ENCODE data around the gene PRR30. TPM values are rescaled to one million over a fixed set of nuclear protein-coding genes. Genes with fewer than 3 reads are reported as not detected.

The PRR30 gene
- polyA plus RNA-seq, 1 experiment, result not detected

GRCh38 chr2:27126252-27126710 is 12.9 kb downstream of the PRR30 start:
- POLR2A ChIA-PET, result no interaction called here
- Histone ChIP-seq H3K4me3 (ENCODE audit: low read depth, low read length) (no peak overlapping the region), H3K27ac (ENCODE audit: low read depth, low read length) (no peak overlapping the region), H3K9me3 (ENCODE audit: control insufficient read depth, insufficient read depth, low read length) (no peaks in the 10 kb centered on the region; the same call in 1 of the 2 replicates), H3K27me3 (ENCODE audit: control insufficient read depth, insufficient read depth, low read length) (peaks cover 14% of the 10 kb centered on the region)
- CTCF ChIA-PET, result no interaction called here
- DNase-seq (ENCODE audit: low read depth, low spot score), result no peak
- TF ChIP-seq CTCF (IDR thresholded peaks at IDR 0.05; ENCODE audit: low read depth, low read length), result no peak

- ChIA-PET CTCF (interaction anchor here (0.6 to 2.6 kb wide), 3 partner anchors 26 to 155 kb away, joined by 3 to 10 read pairs (median 6); no protein-coding TSS in a partner anchor), POLR2A (interaction anchor here (0.8 kb wide), 1 partner anchor 178 kb away, joined by 5 read pairs; no protein-coding TSS in a partner anchor)
- no peaks in the 10 kb centered on the region; the same call in 1 of the 2 replicates for H3K9me3 ChIP-seq (ENCODE audit: control insufficient read depth, insufficient read depth, low read length)
- no peak overlapping the region for H3K4me3 ChIP-seq (ENCODE audit: low read depth, low read length)
- peaks cover 21% of the 10 kb centered on the region for H3K27me3 ChIP-seq (ENCODE audit: control insufficient read depth, insufficient read depth, low read length)
- DNase-seq (ENCODE audit: low read depth, low spot score), result no peak
- no peak overlapping the region for H3K27ac ChIP-seq (ENCODE audit: low read depth, low read length)
- no peak for TF ChIP-seq CTCF (IDR thresholded peaks at IDR 0.05; ENCODE audit: low read depth, low read length)
Observed at GRCh38 chr2:27125104-27125503, 14.1 kb downstream of the PRR30 start.

- DNase-seq (ENCODE audit: low read depth, low spot score), result no peak
- ChIA-PET POLR2A (interaction anchor here (1.0 to 1.1 kb wide), 2 partner anchors 10 to 45 kb away, joined by 3 read pairs; partner anchors contain the start of gene EMILIN1), CTCF (interaction anchor here (1.0 to 2.6 kb wide), 5 partner anchors 10 to 156 kb away, joined by 5 to 12 read pairs (median 6); partner anchors contain the start of gene PREB)
- no peak for TF ChIP-seq CTCF (IDR thresholded peaks at IDR 0.05; ENCODE audit: low read depth, low read length)
- peaks cover 32% of the 10 kb centered on the region for H3K27me3 ChIP-seq (ENCODE audit: control insufficient read depth, insufficient read depth, low read length)
- no peak within 1 kb of the TSS for H3K27ac ChIP-seq (ENCODE audit: low read depth, low read length)
- no peaks in the 10 kb centered on the region; the same call in 1 of the 2 replicates for H3K9me3 ChIP-seq (ENCODE audit: control insufficient read depth, insufficient read depth, low read length)
- H3K4me3 ChIP-seq (ENCODE audit: low read depth, low read length), result peak within 1 kb of the TSS; percentile 62
Observed at GRCh38 chr2:27123302-27124150, 15.7 kb downstream of the PRR30 start, which contains the start of gene ABHD1. ABHD1 (plus strand) TSS chr2:27123815; CDS start chr2:27123949, 134 bp downstream.

- Histone ChIP-seq H3K4me3 (ENCODE audit: low read depth, low read length) (no peak overlapping the region), H3K27ac (ENCODE audit: low read depth, low read length) (no peak overlapping the region), H3K9me3 (ENCODE audit: control insufficient read depth, insufficient read depth, low read length) (no peaks in the 10 kb centered on the region; the same call in 1 of the 2 replicates), H3K27me3 (ENCODE audit: control insufficient read depth, insufficient read depth, low read length) (peaks cover 39% of the 10 kb centered on the region)
- no peak for TF ChIP-seq CTCF (IDR thresholded peaks at IDR 0.05; ENCODE audit: low read depth, low read length)
- POLR2A ChIA-PET, result interaction anchor here (1.0 kb wide), 1 partner anchor 45 kb away, joined by 3 read pairs; the partner anchor contains the start of gene EMILIN1
- CTCF ChIA-PET, result interaction anchor here (1.1 to 2.6 kb wide), 3 partner anchors 11 to 157 kb away, joined by 5 to 12 read pairs (median 10); partner anchors contain the start of gene PREB
- DNase-seq (ENCODE audit: low read depth, low spot score), result no peak
Observed at GRCh38 chr2:27122791-27123190, 16.4 kb downstream of the PRR30 start.
